GM18519 (cell line): Measurements from ENCODE around the gene CYB5D1.

ENCODE experiments used
- ATAC-seq: cut with Tn5 transposase; IDR thresholded peaks from one replicate; pipeline ENCODE4 v1.9.1; 2021; ENCODE audit warnings: mild to moderate bottlenecking, moderate library complexity; ENCODE audit not compliant: unreplicated experiment, low FRiP score

Gene CYB5D1

DNA sequence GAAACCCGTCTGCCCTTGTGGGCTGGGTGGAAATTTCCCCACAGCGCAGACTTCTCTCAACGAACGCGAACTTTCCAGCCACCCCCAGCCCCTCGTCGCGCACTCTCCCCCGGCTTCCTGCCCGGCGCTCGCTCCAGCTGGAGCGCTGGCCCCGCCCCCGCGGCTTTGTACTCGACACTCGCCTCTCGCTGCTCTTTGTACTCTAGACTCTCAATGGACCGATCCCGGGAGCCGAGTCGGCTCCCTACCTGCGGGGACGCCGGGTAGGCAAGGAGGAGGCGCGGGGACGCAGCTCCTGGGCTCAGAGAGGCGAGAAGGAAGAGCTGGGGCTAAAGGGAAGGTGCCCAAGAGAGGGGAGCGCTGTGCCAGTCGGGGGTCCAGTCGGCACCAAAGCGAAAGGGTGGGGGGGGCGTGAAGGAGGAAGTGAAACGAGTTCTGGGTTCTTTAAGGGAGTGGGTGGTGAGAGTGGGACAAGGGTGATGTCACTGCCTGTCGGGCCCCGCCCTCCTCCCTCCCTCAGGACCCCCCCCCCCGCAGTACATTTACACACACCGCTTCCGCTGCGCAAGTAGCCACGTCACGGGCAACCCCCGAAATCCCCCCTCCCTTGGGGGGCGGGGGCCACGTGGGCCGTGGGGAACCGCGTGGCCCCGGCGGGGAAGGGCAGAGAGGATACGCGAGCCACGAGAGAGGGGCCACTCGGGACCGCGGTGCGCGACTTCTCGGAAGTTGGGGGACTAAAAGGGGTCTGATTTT, 14.1 kb upstream of the CYB5D1 start:
- ATAC-seq = no peak

- ATAC-seq = peak; percentile 43
These were observed 13.3 kb upstream of the CYB5D1 start for GRCh38 chr17:7844292-7845154.

DNA sequence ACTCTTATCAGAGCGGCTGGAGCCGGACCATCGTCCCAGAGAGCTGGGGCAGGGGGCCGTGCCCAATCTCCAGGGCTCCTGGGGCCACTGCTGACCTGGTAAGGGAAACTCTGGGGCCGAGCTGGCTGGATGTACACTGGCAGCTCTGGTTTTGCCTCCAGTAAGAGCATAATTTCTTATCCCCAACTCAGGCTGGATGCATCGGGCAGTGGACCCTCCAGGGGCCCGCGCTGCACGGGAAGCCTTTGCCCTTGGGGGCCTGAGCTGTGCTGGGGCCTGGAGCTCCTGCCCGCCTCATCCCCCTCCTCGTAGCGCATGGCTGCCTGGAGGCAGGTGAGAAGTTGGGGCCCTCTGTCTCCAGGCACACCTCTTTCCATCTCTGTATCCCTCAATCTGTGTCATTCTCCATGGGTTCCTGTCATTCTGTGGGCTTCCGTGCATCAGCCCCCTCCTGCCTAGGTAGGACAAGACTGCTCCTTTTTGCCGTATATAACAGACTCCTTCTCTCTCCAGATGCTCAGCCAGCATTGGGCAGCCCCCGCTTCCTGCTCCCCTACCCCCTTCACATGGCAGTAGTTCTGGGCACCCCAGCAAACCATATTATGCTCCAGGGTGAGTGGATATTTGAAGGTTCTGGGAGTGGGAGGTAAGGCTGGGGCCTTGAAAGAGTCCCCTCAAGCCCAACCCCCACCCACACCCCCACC, 12.3 kb upstream of the CYB5D1 start:
- no peak for ATAC-seq

GRCh38 chr17:7846063-7846735, 11.6 kb upstream of the CYB5D1 start:
- ATAC-seq = no peak

DNA sequence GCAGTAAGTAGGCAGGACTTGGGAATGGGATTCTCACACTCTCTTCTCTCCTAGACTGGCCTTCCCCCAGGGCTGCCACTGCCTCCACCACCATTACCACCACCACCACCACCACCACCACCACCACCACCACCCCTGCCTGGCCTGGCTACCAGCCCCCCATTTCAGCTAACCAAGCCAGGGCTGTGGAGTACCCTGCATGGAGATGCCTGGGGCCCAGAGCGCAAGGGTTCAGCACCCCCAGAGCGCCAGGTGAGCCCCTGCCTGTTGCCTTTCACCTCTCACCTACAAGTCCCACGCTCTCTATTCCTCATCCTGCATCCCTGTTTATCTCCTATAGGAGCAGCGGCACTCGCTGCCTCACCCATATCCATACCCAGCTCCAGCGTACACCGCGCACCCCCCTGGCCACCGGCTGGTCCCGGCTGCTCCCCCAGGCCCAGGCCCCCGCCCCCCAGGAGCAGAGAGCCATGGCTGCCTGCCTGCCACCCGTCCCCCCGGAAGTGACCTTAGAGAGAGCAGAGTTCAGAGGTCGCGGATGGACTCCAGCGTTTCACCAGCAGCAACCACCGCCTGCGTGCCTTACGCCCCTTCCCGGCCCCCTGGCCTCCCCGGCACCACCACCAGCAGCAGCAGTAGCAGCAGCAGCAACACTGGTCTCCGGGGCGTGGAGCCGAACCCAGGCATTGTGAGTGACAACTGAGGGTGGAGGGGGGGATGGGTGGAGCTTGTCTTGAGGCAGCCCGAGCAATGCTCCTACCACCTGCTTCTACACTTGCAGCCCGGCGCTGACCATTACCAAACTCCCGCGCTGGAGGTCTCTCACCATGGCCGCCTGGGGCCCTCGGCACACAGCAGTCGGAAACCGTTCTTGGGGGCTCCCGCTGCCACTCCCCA, 10.8 kb upstream of the CYB5D1 start:
- ATAC-seq = no peak

- ATAC-seq = no peak
These were observed 9.6 kb upstream of the CYB5D1 start for GRCh38 chr17:7848131-7848579.

- ATAC-seq = no peak
These were observed 9.1 kb upstream of the CYB5D1 start for GRCh38 chr17:7848739-7849129.

GRCh38 chr17:7849130-7849750, 8.6 kb upstream of the CYB5D1 start:
- no peak for ATAC-seq

- no peak for ATAC-seq
These were observed 7.9 kb upstream of the CYB5D1 start for GRCh38 chr17:7849751-7850504.

DNA sequence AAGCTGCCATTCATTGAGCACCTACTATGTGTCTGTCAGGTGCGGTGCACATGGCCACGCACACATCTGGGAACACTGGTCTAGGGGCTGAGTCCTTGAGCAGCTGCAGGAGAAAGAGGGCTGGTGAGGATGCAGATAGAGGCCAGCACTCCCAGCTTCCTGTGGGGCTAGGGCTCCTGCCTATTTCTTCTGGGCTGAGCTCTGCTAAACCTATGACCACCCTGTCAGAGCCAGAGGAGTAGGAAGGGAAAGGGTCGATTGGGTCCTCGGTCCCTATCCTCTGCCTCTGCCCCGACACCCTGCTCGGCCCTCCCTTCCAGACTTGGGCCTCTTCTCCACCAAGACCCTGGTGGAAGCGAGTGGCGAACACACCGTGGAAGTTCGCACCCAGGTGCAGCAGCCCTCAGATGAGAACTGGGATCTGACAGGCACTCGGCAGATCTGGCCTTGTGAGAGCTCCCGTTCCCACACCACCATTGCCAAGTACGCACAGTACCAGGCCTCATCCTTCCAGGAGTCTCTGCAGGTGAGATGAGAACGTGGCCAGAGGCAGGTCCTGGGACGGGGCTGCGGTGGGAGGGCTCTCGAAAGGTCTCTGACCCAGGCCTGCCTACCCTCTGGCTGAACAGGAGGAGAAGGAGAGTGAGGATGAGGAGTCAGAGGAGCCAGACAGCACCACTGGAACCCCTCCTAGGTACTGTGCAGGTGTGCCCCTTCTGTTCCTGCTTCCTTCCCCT, 6.9 kb upstream of the CYB5D1 start:
- no peak for ATAC-seq

DNA sequence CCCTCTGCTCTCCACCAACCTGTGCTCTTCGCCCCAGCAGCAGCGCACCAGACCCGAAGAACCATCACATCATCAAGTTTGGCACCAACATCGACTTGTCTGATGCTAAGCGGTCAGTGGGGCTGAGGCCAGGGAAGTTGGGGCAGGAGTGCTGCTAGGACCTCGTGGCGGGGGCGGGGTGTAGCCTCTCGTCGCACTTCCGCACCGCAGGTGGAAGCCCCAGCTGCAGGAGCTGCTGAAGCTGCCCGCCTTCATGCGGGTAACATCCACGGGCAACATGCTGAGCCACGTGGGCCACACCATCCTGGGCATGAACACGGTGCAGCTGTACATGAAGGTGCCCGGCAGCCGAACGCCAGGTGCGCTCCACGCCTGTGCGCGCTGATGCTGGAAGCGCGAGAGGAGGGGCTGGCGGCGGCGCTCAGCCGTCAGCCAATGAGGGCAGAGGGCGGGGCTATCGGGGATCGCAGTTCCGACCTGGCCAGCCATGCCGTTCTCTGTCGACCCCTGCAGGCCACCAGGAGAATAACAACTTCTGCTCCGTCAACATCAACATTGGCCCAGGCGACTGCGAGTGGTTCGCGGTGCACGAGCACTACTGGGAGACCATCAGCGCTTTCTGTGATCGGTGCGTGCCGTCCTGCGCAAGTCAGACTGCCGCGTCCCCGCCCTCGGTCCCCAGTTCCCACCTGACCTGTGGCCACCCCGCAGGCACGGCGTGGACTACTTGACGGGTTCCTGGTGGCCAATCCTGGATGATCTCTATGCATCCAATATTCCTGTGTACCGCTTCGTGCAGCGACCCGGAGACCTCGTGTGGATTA, 6.2 kb upstream of the CYB5D1 start:
- ATAC-seq = peak; percentile 38

GRCh38 chr17:7852262-7852670, 5.5 kb upstream of the CYB5D1 start:
- no peak for ATAC-seq

GRCh38 chr17:7852919-7853690, 4.7 kb upstream of the CYB5D1 start:
- no peak for ATAC-seq

DNA sequence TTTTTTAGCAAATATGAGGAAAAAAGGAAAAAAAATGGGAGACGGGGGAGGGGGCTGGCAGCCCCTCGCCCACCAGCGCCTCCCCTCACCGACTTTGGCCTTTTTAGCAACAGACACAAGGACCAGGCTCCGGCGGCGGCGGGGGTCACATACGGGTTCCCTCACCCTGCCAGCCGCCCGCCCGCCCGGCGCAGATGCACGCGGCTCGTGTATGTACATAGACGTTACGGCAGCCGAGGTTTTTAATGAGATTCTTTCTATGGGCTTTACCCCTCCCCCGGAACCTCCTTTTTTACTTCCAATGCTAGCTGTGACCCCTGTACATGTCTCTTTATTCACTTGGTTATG, 4.1 kb upstream of the CYB5D1 start:
- no peak for ATAC-seq

DNA sequence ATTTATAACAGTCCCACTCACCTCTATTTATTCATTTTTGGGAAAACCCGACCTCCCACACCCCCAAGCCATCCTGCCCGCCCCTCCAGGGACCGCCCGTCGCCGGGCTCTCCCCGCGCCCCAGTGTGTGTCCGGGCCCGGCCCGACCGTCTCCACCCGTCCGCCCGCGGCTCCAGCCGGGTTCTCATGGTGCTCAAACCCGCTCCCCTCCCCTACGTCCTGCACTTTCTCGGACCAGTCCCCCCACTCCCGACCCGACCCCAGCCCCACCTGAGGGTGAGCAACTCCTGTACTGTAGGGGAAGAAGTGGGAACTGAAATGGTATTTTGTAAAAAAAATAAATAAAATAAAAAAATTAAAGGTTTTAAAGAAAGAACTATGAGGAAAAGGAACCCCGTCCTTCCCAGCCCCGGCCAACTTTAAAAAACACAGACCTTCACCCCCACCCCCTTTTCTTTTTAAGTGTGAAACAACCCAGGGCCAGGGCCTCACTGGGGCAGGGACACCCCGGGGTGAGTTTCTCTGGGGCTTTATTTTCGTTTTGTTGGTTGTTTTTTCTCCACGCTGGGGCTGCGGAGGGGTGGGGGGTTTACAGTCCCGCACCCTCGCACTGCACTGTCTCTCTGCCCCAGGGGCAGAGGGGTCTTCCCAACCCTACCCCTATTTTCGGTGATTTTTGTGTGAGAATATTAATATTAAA, 3.6 kb upstream of the CYB5D1 start:
- ATAC-seq = no peak
